H1 (cell line): Measurements from ENCODE around the gene PPP3CB.

Experiments used
- EGR1 ChIP-seq: IDR thresholded peaks from 2 replicates; pipeline ENCODE4 v1.6.1; 2011; ENCODE audit warnings: low read depth, low read length, borderline replicate concordance
- EP300 ChIP-seq, 2 experiments: IDR thresholded peaks; 1 replicate in 1 of 2; 2 replicates in 1 of 2; pipeline ENCODE4 v1.6.1; 2011 to 2012; ENCODE audit warnings: low read depth in 2 of 2, low read length in 2 of 2, mild to moderate bottlenecking in 2 of 2, borderline replicate concordance in 1 of 2, inconsistent platforms in 1 of 2, moderate library complexity in 1 of 2
- FOSL1 ChIP-seq: IDR thresholded peaks from 2 replicates; pipeline ENCODE4 v1.6.1; 2011; ENCODE audit warnings: mild to moderate bottlenecking, low read depth, low read length, moderate library complexity; ENCODE audit not compliant: insufficient read depth
- GABPA ChIP-seq: IDR thresholded peaks from 2 replicates; pipeline ENCODE4 v1.6.1; 2011; ENCODE audit warnings: mild to moderate bottlenecking, low read length, moderate library complexity, borderline replicate concordance; ENCODE audit not compliant: insufficient read depth
- NRF1 ChIP-seq: IDR thresholded peaks from 2 replicates; pipeline ENCODE4 v1.6.1; 2011; ENCODE audit warnings: mild to moderate bottlenecking, low read depth, low read length, improper control_type of control experiment
- POLR2A ChIP-seq, 2 experiments: IDR thresholded peaks; 1 replicate in 1 of 2; 2 replicates in 1 of 2; pipeline ENCODE4 v1.6.1; 2011; ENCODE audit warnings: low read depth in 2 of 2, low read length in 2 of 2, mild to moderate bottlenecking in 2 of 2; ENCODE audit errors: control extremely low read depth in 1 of 2
- RBBP5 ChIP-seq: IDR thresholded peaks from 2 replicates; pipeline ENCODE4 v1.7.1; 2012; ENCODE audit warnings: low read depth, mild to moderate bottlenecking, inconsistent platforms, low read length, moderate library complexity, borderline replicate concordance
- RXRA ChIP-seq: IDR thresholded peaks from 2 replicates; pipeline ENCODE4 v1.6.1; 2011; ENCODE audit warnings: low read depth, mild to moderate bottlenecking, low read length, moderate library complexity; ENCODE audit not compliant: insufficient read depth
- SP4 ChIP-seq: IDR thresholded peaks from 2 replicates; pipeline ENCODE4 v1.6.1; 2012; ENCODE audit warnings: low read length, inconsistent platforms
- TF ChIP-seq, protein P1 (sequence below): IDR thresholded peaks from 2 replicates; pipeline ENCODE4 v1.6.1; 2011; ENCODE audit warnings: low read depth, mild to moderate bottlenecking, low read length; ENCODE audit not compliant: insufficient read depth
- TF ChIP-seq, protein P2 (sequence below), 3 experiments: IDR thresholded peaks; 1 replicate in 2 of 3; 2 replicates in 1 of 3; pipeline versions ENCODE4 v1.5.1 to v1.6.1; 2011; ENCODE audit warnings: low read length in 3 of 3, mild to moderate bottlenecking in 3 of 3, inconsistent platforms in 2 of 3, low read depth in 1 of 3, moderate library complexity in 1 of 3; ENCODE audit not compliant: insufficient read depth in 1 of 3; ENCODE audit errors: control extremely low read depth in 1 of 3
- TF ChIP-seq, protein P3 (sequence below): IDR thresholded peaks from 2 replicates; pipeline ENCODE4 v1.6.1; 2012; ENCODE audit warnings: inconsistent platforms

DNA sequence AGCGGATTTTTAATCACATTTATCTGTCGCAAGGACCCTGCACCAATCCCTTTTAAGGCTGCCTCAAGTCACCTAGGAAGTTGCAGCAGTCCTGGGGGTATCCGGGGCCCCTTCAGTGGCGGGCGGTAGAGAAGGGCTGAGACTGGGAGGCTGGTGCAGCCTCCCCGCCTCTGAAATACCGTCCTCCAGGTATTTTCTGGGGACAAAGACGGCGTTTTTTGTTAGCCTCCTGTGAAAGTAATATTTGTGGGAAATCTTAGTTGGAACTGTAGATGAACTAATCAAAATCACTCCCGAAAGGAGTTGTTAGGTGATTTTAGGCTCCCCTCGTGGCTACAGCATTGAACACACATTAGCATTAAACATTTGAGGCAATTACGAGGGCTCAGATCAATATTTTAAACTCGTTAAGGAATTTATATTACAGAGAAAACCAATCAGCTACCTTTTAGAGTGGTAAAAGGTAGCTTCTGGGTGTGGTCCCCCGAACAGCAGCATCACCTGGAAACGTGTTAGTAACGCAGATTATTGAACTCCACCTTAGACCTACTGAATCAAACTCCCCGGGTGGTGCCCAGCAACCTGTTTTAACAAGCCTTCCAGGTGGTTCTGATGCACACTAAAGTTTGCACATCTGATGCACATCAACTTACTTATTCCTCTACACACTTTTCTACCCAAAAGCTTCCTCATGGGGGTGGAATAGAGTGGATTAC is 81.4 kb downstream of the PPP3CB start:
- TF ChIP-seq, protein P1, sequence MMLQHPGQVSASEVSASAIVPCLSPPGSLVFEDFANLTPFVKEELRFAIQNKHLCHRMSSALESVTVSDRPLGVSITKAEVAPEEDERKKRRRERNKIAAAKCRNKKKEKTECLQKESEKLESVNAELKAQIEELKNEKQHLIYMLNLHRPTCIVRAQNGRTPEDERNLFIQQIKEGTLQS = no peak
- TF ChIP-seq NRF1 (no peak), EGR1 (no peak), POLR2A (IDR thresholded peaks at IDR 0.05; ENCODE audit: control extremely low read depth in 1 of 2, low read depth in 2 of 2, low read length in 2 of 2) (no peak), SP4 (no peak), FOSL1 (no peak), EP300 (IDR thresholded peaks at IDR 0.05; ENCODE audit: borderline replicate concordance in 1 of 2, low read depth in 2 of 2, low read length in 2 of 2) (no peak), RBBP5 (no peak), GABPA (no peak), RXRA (no peak)
- TF ChIP-seq, protein P2, sequence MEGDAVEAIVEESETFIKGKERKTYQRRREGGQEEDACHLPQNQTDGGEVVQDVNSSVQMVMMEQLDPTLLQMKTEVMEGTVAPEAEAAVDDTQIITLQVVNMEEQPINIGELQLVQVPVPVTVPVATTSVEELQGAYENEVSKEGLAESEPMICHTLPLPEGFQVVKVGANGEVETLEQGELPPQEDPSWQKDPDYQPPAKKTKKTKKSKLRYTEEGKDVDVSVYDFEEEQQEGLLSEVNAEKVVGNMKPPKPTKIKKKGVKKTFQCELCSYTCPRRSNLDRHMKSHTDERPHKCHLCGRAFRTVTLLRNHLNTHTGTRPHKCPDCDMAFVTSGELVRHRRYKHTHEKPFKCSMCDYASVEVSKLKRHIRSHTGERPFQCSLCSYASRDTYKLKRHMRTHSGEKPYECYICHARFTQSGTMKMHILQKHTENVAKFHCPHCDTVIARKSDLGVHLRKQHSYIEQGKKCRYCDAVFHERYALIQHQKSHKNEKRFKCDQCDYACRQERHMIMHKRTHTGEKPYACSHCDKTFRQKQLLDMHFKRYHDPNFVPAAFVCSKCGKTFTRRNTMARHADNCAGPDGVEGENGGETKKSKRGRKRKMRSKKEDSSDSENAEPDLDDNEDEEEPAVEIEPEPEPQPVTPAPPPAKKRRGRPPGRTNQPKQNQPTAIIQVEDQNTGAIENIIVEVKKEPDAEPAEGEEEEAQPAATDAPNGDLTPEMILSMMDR (IDR thresholded peaks at IDR 0.05; ENCODE audit: control extremely low read depth in 1 of 3, insufficient read depth in 1 of 3, low read depth in 1 of 3, low read length in 3 of 3) = no peak
- TF ChIP-seq, protein P3, sequence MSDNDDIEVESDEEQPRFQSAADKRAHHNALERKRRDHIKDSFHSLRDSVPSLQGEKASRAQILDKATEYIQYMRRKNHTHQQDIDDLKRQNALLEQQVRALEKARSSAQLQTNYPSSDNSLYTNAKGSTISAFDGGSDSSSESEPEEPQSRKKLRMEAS = no peak
